Neural progenitor cell (in vitro differentiated cells): ENCODE results near the gene SMYD3. TPM values are rescaled to one million over a fixed set of nuclear protein-coding genes. Genes with fewer than 3 reads are reported as not detected.

Source experiments
- DNase-seq: peaks from one replicate; pipeline ENCODE4 v3.0.0-alpha.2; 2016; ENCODE audit warnings: low spot score
- H2AFZ ChIP-seq: fragments of 200-600 bp; sonication (generic); replicated peaks from 2 replicates; pipeline ENCODE4 v1.6.1; 2016; ENCODE audit warnings: antibody characterized with exemption
- H3F3A ChIP-seq: fragments of 200-600 bp; sonication (generic); 2 replicates; pipeline ENCODE4 v1.6.1; 2016; ENCODE audit warnings: antibody characterized with exemption, low read depth
- H3K27ac ChIP-seq: fragments of 200-600 bp; sonication (generic); 2 replicates; pipeline ENCODE4 v1.5.1; 2016; ENCODE audit warnings: mild to moderate bottlenecking
- H3K27me3 ChIP-seq: fragments of 200-600 bp; sonication (generic); 2 replicates; pipeline ENCODE4 v1.6.1; 2016; ENCODE audit warnings: mild to moderate bottlenecking, moderate library complexity
- H3K36me3 ChIP-seq: fragments of 200-600 bp; sonication (generic); 2 replicates; pipeline ENCODE4 v1.5.1; 2016
- H3K4me1 ChIP-seq: fragments of 200-600 bp; sonication (generic); 2 replicates; pipeline ENCODE4 v1.6.1; 2016; ENCODE audit warnings: mixed run types
- H3K4me2 ChIP-seq: fragments of 200-600 bp; sonication (generic); 2 replicates; pipeline ENCODE4 v1.6.1; 2016
- H3K4me3 ChIP-seq: fragments of 200-600 bp; sonication (generic); 2 replicates; pipeline ENCODE4 v1.5.1; 2016
- H3K79me2 ChIP-seq: fragments of 200-600 bp; sonication (generic); 2 replicates; pipeline ENCODE4 v1.6.1; 2016; ENCODE audit warnings: low read depth
- H3K9ac ChIP-seq: fragments of 200-600 bp; sonication (generic); 2 replicates; pipeline ENCODE4 v1.6.1; 2016
- H3K9me3 ChIP-seq: fragments of 200-600 bp; sonication (generic); 2 replicates; pipeline ENCODE4 v1.5.1; 2016; ENCODE audit warnings: low read depth
- H4K20me1 ChIP-seq: fragments of 200-600 bp; sonication (generic); 2 replicates; pipeline ENCODE4 v1.6.1; 2016; ENCODE audit warnings: low read depth
- H3K27ac Mint-ChIP-seq: 3 replicates; pipeline ENCODE4 v1.8.0; 2021; ENCODE audit warnings: mixed read lengths
- H3K27me3 Mint-ChIP-seq: 2 replicates; pipeline ENCODE4 v1.8.0; 2022; ENCODE audit warnings: low read depth, mild to moderate bottlenecking, inconsistent platforms, moderate library complexity, mixed read lengths; ENCODE audit not compliant: insufficient read depth
- H3K36me3 Mint-ChIP-seq: 3 replicates; pipeline ENCODE4 v1.8.0; 2021; ENCODE audit warnings: mixed read lengths
- H3K4me1 Mint-ChIP-seq: 3 replicates; pipeline ENCODE4 v1.8.0; 2021; ENCODE audit warnings: mixed read lengths
- H3K4me3 Mint-ChIP-seq: 3 replicates; pipeline ENCODE4 v1.8.0; 2021; ENCODE audit warnings: mild to moderate bottlenecking, moderate library complexity, mixed read lengths
- H3K9me3 Mint-ChIP-seq: 3 replicates; pipeline ENCODE4 v1.8.0; 2020; ENCODE audit warnings: mixed read lengths
- CTCF ChIP-seq: fragments of 200-600 bp; sonication (generic); IDR thresholded peaks from 2 replicates; pipeline ENCODE4 v1.5.1; 2017; ENCODE audit warnings: antibody characterized with exemption, mild to moderate bottlenecking
- EZH2 ChIP-seq: fragments of 200-600 bp; sonication (generic); IDR thresholded peaks from 2 replicates; pipeline ENCODE4 v1.6.1; 2017; ENCODE audit warnings: antibody characterized with exemption, mild to moderate bottlenecking, moderate library complexity
- EZH2phosphoT487 ChIP-seq: fragments of 200-600 bp; sonication (generic); IDR thresholded peaks from 2 replicates; pipeline ENCODE4 v1.6.1; 2017; ENCODE audit warnings: antibody characterized with exemption
- total RNA-seq: library from RNA; depleted of rRNA; stranded (reverse); fragments of >200 nt; gene quantifications from 2 replicates; pipeline ENCODE4 v1.2.3, GENCODE V29; 2015; ENCODE audit warnings: low replicate concordance

SMYD3 gene
- total RNA-seq, 1 donor from 2014 or later = 43.2 TPM

GRCh38 chr1:245901565-245901964, 605.5 kb downstream of the SMYD3 start:
- H3K27me3 Mint-ChIP-seq = no peaks in the 10 kb centered on the region
- no peak for TF ChIP-seq CTCF
- TF ChIP-seq EZH2 = no peak
- TF ChIP-seq EZH2phosphoT487 = no peak
- Histone ChIP-seq H3K4me2 (no peak overlapping the region), H2AFZ (no peak overlapping the region), H3K9me3 (no peaks in the 10 kb centered on the region), H3K36me3 (no peaks in the 10 kb centered on the region), H3K4me1 (no peaks in the 10 kb centered on the region), H3F3A (no peaks in the 10 kb centered on the region), H3K9ac (no peak overlapping the region), H3K27ac (no peak overlapping the region), H3K27me3 (no peaks in the 10 kb centered on the region), H3K4me3 (no peak overlapping the region), H4K20me1 (no peaks in the 10 kb centered on the region), H3K79me2 (no peaks in the 10 kb centered on the region)
- peaks cover 4% of the 10 kb centered on the region for H3K9me3 Mint-ChIP-seq
- peak; percentile 32 for DNase-seq
- H3K4me1 Mint-ChIP-seq = no peaks in the 10 kb centered on the region
- H3K4me3 Mint-ChIP-seq = no peak overlapping the region
- H3K27ac Mint-ChIP-seq = no peak overlapping the region
- H3K36me3 Mint-ChIP-seq = no peaks in the 10 kb centered on the region

DNA sequence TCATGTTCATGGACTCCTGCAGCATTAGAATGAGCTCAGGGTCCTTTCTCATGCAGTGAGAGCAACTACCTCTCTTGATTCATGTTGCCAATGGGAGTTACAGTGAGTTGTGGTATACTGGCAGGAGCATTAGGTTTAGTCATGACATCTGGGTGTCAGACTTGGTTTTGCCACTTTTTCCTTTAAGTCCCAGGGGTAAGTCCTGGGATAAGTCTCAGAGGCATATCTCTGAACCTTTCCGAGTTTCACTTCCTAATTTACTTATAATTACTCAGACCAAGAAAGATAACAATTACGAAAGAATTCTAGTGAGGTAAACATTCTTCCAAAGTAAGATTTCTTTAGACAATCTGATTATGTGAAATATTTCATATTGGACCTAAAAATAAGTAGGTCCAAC, 606.0 kb downstream of the SMYD3 start:
- Mint-ChIP-seq H3K4me3 (no peak overlapping the region), H3K27me3 (no peaks in the 10 kb centered on the region), H3K9me3 (peaks cover 4% of the 10 kb centered on the region), H3K4me1 (no peaks in the 10 kb centered on the region), H3K27ac (no peak overlapping the region), H3K36me3 (no peaks in the 10 kb centered on the region)
- Histone ChIP-seq H2AFZ (no peak overlapping the region), H4K20me1 (no peaks in the 10 kb centered on the region), H3K9ac (no peak overlapping the region), H3K27me3 (no peaks in the 10 kb centered on the region), H3K4me2 (no peak overlapping the region), H3K9me3 (no peaks in the 10 kb centered on the region), H3K4me1 (no peaks in the 10 kb centered on the region), H3K79me2 (no peaks in the 10 kb centered on the region), H3K4me3 (no peak overlapping the region), H3K36me3 (no peaks in the 10 kb centered on the region), H3F3A (no peaks in the 10 kb centered on the region), H3K27ac (no peak overlapping the region)
- TF ChIP-seq CTCF (no peak), EZH2 (no peak)
- DNase-seq = no peak

DNA sequence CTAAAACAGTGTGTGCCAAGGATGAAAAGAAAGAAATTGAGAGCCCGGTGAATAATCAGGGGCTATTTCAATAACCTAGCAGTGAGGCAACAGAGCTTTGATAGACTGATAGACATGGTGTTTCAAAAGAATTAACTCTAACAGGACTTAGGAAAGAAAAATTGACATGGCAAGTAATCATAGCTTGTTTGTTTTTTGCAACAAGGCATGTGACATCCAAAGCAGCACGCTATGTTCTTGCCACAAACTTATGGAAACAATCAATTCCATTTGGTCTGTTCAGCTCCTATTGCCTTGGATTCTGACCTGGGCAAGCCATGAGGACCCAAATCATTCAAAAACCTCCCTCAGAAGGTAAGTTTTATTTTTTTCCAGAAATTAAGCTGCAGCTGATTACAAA, 608.5 kb downstream of the SMYD3 start:
- H3K9ac ChIP-seq = no peak overlapping the region
- TF ChIP-seq EZH2 (no peak), EZH2phosphoT487 (no peak), CTCF (no peak)
- DNase-seq = no peak
- no peak overlapping the region for H3K4me2 ChIP-seq
- H3K4me1 ChIP-seq = no peaks in the 10 kb centered on the region
- Mint-ChIP-seq H3K4me1 (no peaks in the 10 kb centered on the region), H3K9me3 (peaks cover 8% of the 10 kb centered on the region), H3K4me3 (no peak overlapping the region), H3K27me3 (peaks cover 2% of the 10 kb centered on the region), H3K27ac (no peak overlapping the region), H3K36me3 (peaks cover 1% of the 10 kb centered on the region)
- H3K4me3 ChIP-seq = no peak overlapping the region
- H3K27ac ChIP-seq = no peak overlapping the region
- H3K36me3 ChIP-seq = no peaks in the 10 kb centered on the region
- no peaks in the 10 kb centered on the region for H4K20me1 ChIP-seq
- no peaks in the 10 kb centered on the region for H3K9me3 ChIP-seq
- no peak overlapping the region for H2AFZ ChIP-seq
- no peaks in the 10 kb centered on the region for H3F3A ChIP-seq
- no peaks in the 10 kb centered on the region for H3K79me2 ChIP-seq
- H3K27me3 ChIP-seq = no peaks in the 10 kb centered on the region

GRCh38 chr1:245896258-245896657, 610.8 kb downstream of the SMYD3 start:
- H3K27me3 ChIP-seq = no peaks in the 10 kb centered on the region
- no peaks in the 10 kb centered on the region for H3K79me2 ChIP-seq
- H3K4me2 ChIP-seq = no peak overlapping the region
- Mint-ChIP-seq H3K4me1 (no peaks in the 10 kb centered on the region), H3K27ac (no peak overlapping the region), H3K4me3 (no peak overlapping the region), H3K9me3 (peaks cover 10% of the 10 kb centered on the region), H3K36me3 (peaks cover 3% of the 10 kb centered on the region), H3K27me3 (peaks cover 4% of the 10 kb centered on the region)
- no peak overlapping the region for H2AFZ ChIP-seq
- no peaks in the 10 kb centered on the region for H4K20me1 ChIP-seq
- H3F3A ChIP-seq = no peaks in the 10 kb centered on the region
- H3K9me3 ChIP-seq = no peaks in the 10 kb centered on the region
- no peak overlapping the region for H3K9ac ChIP-seq
- no peak overlapping the region for H3K4me3 ChIP-seq
- H3K36me3 ChIP-seq = no peaks in the 10 kb centered on the region
- no peak for TF ChIP-seq CTCF
- TF ChIP-seq EZH2phosphoT487 = no peak
- no peak for TF ChIP-seq EZH2
- no peak for DNase-seq
- H3K4me1 ChIP-seq = no peaks in the 10 kb centered on the region
- no peak overlapping the region for H3K27ac ChIP-seq
